Forelimb muscle (tissue), 1 donor: ENCODE measurements around the gene SOSTDC1. TPM values are rescaled to one million over a fixed set of nuclear protein-coding genes. Genes with fewer than 3 reads are reported as not detected.
"Not testable (repeated sequence)": the region's sequence is repeated elsewhere in the genome, so short reads cannot be mapped to it uniquely, and the experiment has no call there.

Experiments
- DNase-seq: peaks from one replicate; pipeline ENCODE4 v3.0.0-alpha.2; 2013; ENCODE audit warnings: low read depth
- polyA plus RNA-seq: library from polyadenylated mRNA; unstranded; fragments of 120-200 nt; gene quantifications from one replicate; pipeline ENCODE4 v1.2.1, GENCODE V29; 2013; ENCODE audit not compliant: insufficient read length

The SOSTDC1 gene
- polyA plus RNA-seq, 1 donor: 10.2 TPM

GRCh38 chr7:16462431-16462889, 3.1 kb downstream of the SOSTDC1 start:
- no peak for DNase-seq

GRCh38 chr7:16460789-16461493, 4.6 kb downstream of the SOSTDC1 start:
- no peak for DNase-seq

- not testable (repeated sequence) for DNase-seq
Measured at GRCh38 chr7:16456303-16456702, 9.2 kb downstream of the SOSTDC1 start.

- no peak for DNase-seq
Measured at GRCh38 chr7:16455591-16455990, 9.9 kb downstream of the SOSTDC1 start.

GRCh38 chr7:16450366-16450765, 15.2 kb downstream of the SOSTDC1 start:
- no peak for DNase-seq

- DNase-seq: no peak
Measured at GRCh38 chr7:16447876-16448275, 17.7 kb downstream of the SOSTDC1 start.

- no peak for DNase-seq
Measured at GRCh38 chr7:16446508-16446907, 19.0 kb downstream of the SOSTDC1 start.

GRCh38 chr7:16443871-16444270, 21.7 kb downstream of the SOSTDC1 start:
- not testable (repeated sequence) for DNase-seq

- no peak for DNase-seq
Measured at GRCh38 chr7:16438988-16439387, 26.6 kb downstream of the SOSTDC1 start.

- no peak for DNase-seq
Measured at GRCh38 chr7:16436306-16436705, 29.2 kb downstream of the SOSTDC1 start.

GRCh38 chr7:16433568-16434122, 31.9 kb downstream of the SOSTDC1 start:
- DNase-seq: no peak

GRCh38 chr7:16432425-16432731, 33.2 kb downstream of the SOSTDC1 start:
- DNase-seq: no peak

- DNase-seq: no peak
Measured at GRCh38 chr7:16431646-16432424, 33.7 kb downstream of the SOSTDC1 start.

- no peak for DNase-seq
Measured at GRCh38 chr7:16430133-16430532, 35.4 kb downstream of the SOSTDC1 start.

GRCh38 chr7:16428672-16429071, 36.9 kb downstream of the SOSTDC1 start:
- DNase-seq: no peak

GRCh38 chr7:16428182-16428581, 37.4 kb downstream of the SOSTDC1 start:
- no peak for DNase-seq

- no peak for DNase-seq
Measured at GRCh38 chr7:16423761-16424160, 41.8 kb downstream of the SOSTDC1 start.

- DNase-seq: no peak
Measured at GRCh38 chr7:16422917-16423316, 42.6 kb downstream of the SOSTDC1 start.

GRCh38 chr7:16422103-16422435, 43.5 kb downstream of the SOSTDC1 start:
- DNase-seq: no peak

- no peak for DNase-seq
Measured at GRCh38 chr7:16421333-16422102, 44.0 kb downstream of the SOSTDC1 start, which contains the start of gene CRPPA. Gene CRPPA (minus strand): TSS chr7:16421538. CDS start chr7:16421322, 216 bp downstream.

- DNase-seq: peak; percentile 81
Measured at GRCh38 chr7:16420649-16421332, 44.7 kb downstream of the SOSTDC1 start.

- no peak for DNase-seq
Measured at GRCh38 chr7:16420329-16420648, 45.2 kb downstream of the SOSTDC1 start.
